ENCODE results near the gene PPM1F. TPM values are rescaled to one million over a fixed set of nuclear protein-coding genes. Genes with fewer than 3 reads are reported as not detected.

Gene PPM1F
- polyA plus RNA-seq, 1 donor (not counting 4 experiments of a cell fraction or from before 2014, with no cell fraction given): 18.2 TPM

DNA sequence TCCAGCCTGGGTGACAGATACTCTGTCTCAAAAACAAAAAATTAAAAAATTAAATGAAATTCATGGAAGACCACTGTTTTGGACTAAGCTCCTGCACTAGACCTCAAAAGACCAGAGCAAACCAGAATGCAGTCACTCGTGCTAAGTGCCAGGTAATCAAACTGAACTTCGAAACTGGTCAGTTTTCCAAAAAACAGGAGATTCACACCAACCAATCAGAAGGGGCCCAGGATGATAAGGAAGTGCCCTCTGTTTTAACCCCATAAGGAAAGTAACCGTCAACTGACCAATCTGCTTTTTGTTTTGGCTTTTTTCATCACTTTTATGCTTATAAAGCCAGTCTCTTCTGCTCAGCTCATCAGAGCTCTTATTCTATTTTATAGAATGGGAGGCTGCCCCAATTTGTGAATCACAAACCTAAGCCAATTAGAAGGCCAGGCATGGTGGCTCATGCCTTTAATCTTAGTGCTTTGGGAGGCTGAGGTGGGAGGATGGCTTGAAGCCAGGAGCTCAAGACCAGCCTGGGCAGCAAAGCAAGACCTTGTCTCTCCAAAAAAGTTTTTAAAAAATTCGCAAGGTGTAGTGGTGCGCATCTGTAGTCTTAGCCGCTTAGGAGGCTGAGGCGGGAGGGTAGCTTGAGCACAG, 40.1 kb upstream of the PPM1F start:
- Histone ChIP-seq H3K79me2 (ENCODE audit: control insufficient read depth, insufficient read depth, low read length) (no peaks in the 10 kb centered on the region), H3K4me1 (ENCODE audit: control insufficient read depth, extremely low read depth, insufficient read depth, low read length) (no peaks in the 10 kb centered on the region), H3K36me3 (ENCODE audit: control insufficient read depth in 2 of 2, extremely low read depth in 1 of 2, insufficient read depth in 2 of 2, low read length in 2 of 2) (no peaks in the 10 kb centered on the region), H4K20me1 (ENCODE audit: control insufficient read depth, extremely low read depth, insufficient read depth, low read length) (no peaks in the 10 kb centered on the region), H3K4me2 (ENCODE audit: control insufficient read depth, extremely low read depth, insufficient read depth, low read depth, low read length) (no peak overlapping the region), H2AFZ (ENCODE audit: control insufficient read depth, low read length) (no peak overlapping the region), H3K9ac (ENCODE audit: control insufficient read depth, extremely low read depth, insufficient read depth, low read length) (no peak overlapping the region), H3K27me3 (ENCODE audit: control insufficient read depth, extremely low read depth, insufficient read depth, low read length) (peaks cover 3% of the 10 kb centered on the region), H3K9me3 (ENCODE audit: control insufficient read depth, low read depth, low read length) (no peaks in the 10 kb centered on the region), H3K4me3 (ENCODE audit: control insufficient read depth in 2 of 3, extremely low read depth in 1 of 3, insufficient read depth in 2 of 3, low read depth in 1 of 3, low read length in 3 of 3) (no peak overlapping the region), H3K9me1 (ENCODE audit: control insufficient read depth, extremely low read depth, insufficient read depth, low read length) (no peaks in the 10 kb centered on the region), H3K27ac (ENCODE audit: control insufficient read depth, insufficient read depth, low read length) (no peak overlapping the region)
- FAIRE-seq: no peak
- TF ChIP-seq, protein P1, sequence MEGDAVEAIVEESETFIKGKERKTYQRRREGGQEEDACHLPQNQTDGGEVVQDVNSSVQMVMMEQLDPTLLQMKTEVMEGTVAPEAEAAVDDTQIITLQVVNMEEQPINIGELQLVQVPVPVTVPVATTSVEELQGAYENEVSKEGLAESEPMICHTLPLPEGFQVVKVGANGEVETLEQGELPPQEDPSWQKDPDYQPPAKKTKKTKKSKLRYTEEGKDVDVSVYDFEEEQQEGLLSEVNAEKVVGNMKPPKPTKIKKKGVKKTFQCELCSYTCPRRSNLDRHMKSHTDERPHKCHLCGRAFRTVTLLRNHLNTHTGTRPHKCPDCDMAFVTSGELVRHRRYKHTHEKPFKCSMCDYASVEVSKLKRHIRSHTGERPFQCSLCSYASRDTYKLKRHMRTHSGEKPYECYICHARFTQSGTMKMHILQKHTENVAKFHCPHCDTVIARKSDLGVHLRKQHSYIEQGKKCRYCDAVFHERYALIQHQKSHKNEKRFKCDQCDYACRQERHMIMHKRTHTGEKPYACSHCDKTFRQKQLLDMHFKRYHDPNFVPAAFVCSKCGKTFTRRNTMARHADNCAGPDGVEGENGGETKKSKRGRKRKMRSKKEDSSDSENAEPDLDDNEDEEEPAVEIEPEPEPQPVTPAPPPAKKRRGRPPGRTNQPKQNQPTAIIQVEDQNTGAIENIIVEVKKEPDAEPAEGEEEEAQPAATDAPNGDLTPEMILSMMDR (optimal IDR thresholded peaks at IDR 0.05 in 1 of 3, IDR thresholded peaks at IDR 0.05 in 1 of 3, conservative IDR thresholded peaks at IDR 0.05 in 1 of 3; ENCODE audit: extremely low read depth in 1 of 3, insufficient read depth in 2 of 3, low read length in 3 of 3): no peak
- no peak for TF ChIP-seq EZH2 (IDR thresholded peaks at IDR 0.05; ENCODE audit: low read length)
- DNase-seq (ENCODE audit: low read depth, low spot score): no peak
- dilution Hi-C loops (cut with MboI; ENCODE audit: extremely low pct_ligation_motif_present, low sequenced_read_pairs): no loop called here

DNA sequence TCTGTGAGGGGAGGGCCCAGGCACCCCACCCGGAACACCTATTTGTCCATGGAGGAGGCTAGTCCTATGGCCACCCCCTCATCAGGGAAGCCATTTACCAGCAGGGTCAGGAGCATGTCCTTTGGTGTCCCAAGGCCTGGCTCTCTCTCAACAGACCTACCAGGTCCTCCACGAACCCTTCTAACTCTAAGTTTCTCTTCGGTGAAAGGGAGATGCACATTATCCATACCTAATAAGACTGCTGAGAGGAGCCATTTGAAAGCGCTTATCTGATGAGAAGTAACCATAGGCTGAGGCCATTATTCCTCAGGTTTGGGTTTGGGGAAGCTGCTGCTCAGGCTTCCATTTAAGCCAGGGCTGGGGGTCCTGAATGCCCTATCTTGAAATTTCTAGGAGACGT, 39.1 kb upstream of the PPM1F start:
- no peak for FAIRE-seq
- H3K4me1 ChIP-seq (ENCODE audit: control insufficient read depth, extremely low read depth, insufficient read depth, low read length): no peaks in the 10 kb centered on the region
- H3K79me2 ChIP-seq (ENCODE audit: control insufficient read depth, insufficient read depth, low read length): no peaks in the 10 kb centered on the region
- H2AFZ ChIP-seq (ENCODE audit: control insufficient read depth, low read length): no peak overlapping the region
- no peak overlapping the region for H3K27ac ChIP-seq (ENCODE audit: control insufficient read depth, insufficient read depth, low read length)
- no peaks in the 10 kb centered on the region for H3K9me1 ChIP-seq (ENCODE audit: control insufficient read depth, extremely low read depth, insufficient read depth, low read length)
- H3K9me3 ChIP-seq (ENCODE audit: control insufficient read depth, low read depth, low read length): no peaks in the 10 kb centered on the region
- DNase-seq (ENCODE audit: low read depth, low spot score): no peak
- TF ChIP-seq EZH2 (IDR thresholded peaks at IDR 0.05; ENCODE audit: low read length): no peak
- TF ChIP-seq, protein P1 (optimal IDR thresholded peaks at IDR 0.05 in 1 of 3, IDR thresholded peaks at IDR 0.05 in 1 of 3, conservative IDR thresholded peaks at IDR 0.05 in 1 of 3; ENCODE audit: extremely low read depth in 1 of 3, insufficient read depth in 2 of 3, low read length in 3 of 3): no peak
- no peak overlapping the region for H3K4me2 ChIP-seq (ENCODE audit: control insufficient read depth, extremely low read depth, insufficient read depth, low read depth, low read length)
- H3K36me3 ChIP-seq (ENCODE audit: control insufficient read depth in 2 of 2, extremely low read depth in 1 of 2, insufficient read depth in 2 of 2, low read length in 2 of 2): no peaks in the 10 kb centered on the region
- H3K9ac ChIP-seq (ENCODE audit: control insufficient read depth, extremely low read depth, insufficient read depth, low read length): no peak overlapping the region
- dilution Hi-C loops (cut with MboI; ENCODE audit: extremely low pct_ligation_motif_present, low sequenced_read_pairs): no loop called here
- peaks cover 3% of the 10 kb centered on the region for H3K27me3 ChIP-seq (ENCODE audit: control insufficient read depth, extremely low read depth, insufficient read depth, low read length)
- no peak overlapping the region for H3K4me3 ChIP-seq (ENCODE audit: control insufficient read depth in 2 of 3, extremely low read depth in 1 of 3, insufficient read depth in 2 of 3, low read depth in 1 of 3, low read length in 3 of 3)
- no peaks in the 10 kb centered on the region for H4K20me1 ChIP-seq (ENCODE audit: control insufficient read depth, extremely low read depth, insufficient read depth, low read length)

Measured in keratinocyte (primary cell).